Limb (tissue), 2 donors: ENCODE measurements around the gene IGF2.
"Not testable (repeated sequence)": the region's sequence is repeated elsewhere in the genome, so short reads cannot be mapped to it uniquely, and the experiment has no call there.

Source experiments
- DNase-seq, 2 donors: peaks; one replicate each; pipeline ENCODE4 v3.0.0-alpha.2; 2016; ENCODE audit errors: extremely low spot score in 2 of 2

The IGF2 gene

GRCh38 chr11:2124736-2125484 is 14.3 kb downstream of the IGF2 start:
- not testable (repeated sequence) for DNase-seq

GRCh38 chr11:2123628-2123960 is 15.6 kb downstream of the IGF2 start:
- DNase-seq, result no peak

- DNase-seq, result no peak
Observed at GRCh38 chr11:2122907-2123627, 16.1 kb downstream of the IGF2 start.

GRCh38 chr11:2122222-2122906 is 16.8 kb downstream of the IGF2 start:
- peak in 1 of 2 donors; percentile 32 for DNase-seq

GRCh38 chr11:2121227-2122130 is 17.7 kb downstream of the IGF2 start:
- DNase-seq, result no peak

- no peak for DNase-seq
Observed at GRCh38 chr11:2120359-2121100, 18.7 kb downstream of the IGF2 start.

GRCh38 chr11:2118677-2119076 is 20.5 kb downstream of the IGF2 start:
- DNase-seq, result no peak

GRCh38 chr11:2116680-2117079 is 22.5 kb downstream of the IGF2 start:
- DNase-seq, result no peak

GRCh38 chr11:2115308-2115707 is 23.9 kb downstream of the IGF2 start:
- DNase-seq, result no peak

GRCh38 chr11:2114430-2115241 is 24.6 kb downstream of the IGF2 start:
- DNase-seq, result no peak

- DNase-seq, result no peak
Observed at GRCh38 chr11:2113776-2114175, 25.4 kb downstream of the IGF2 start.

GRCh38 chr11:2110521-2110920 is 28.7 kb downstream of the IGF2 start:
- DNase-seq, result no peak

GRCh38 chr11:2109541-2110019 is 29.6 kb downstream of the IGF2 start:
- no peak for DNase-seq

GRCh38 chr11:2108675-2109491 is 30.3 kb downstream of the IGF2 start:
- no peak for DNase-seq

GRCh38 chr11:2107941-2108630 is 31.1 kb downstream of the IGF2 start:
- no peak for DNase-seq

GRCh38 chr11:2107521-2107920 is 31.7 kb downstream of the IGF2 start:
- no peak for DNase-seq

GRCh38 chr11:2106583-2107209 is 32.5 kb downstream of the IGF2 start:
- DNase-seq, result no peak

GRCh38 chr11:2105511-2105910 is 33.7 kb downstream of the IGF2 start:
- DNase-seq, result no peak
